ENCODE data around the gene PLA2G2E. TPM values are rescaled to one million over a fixed set of nuclear protein-coding genes. Genes with fewer than 3 reads are reported as not detected.

PLA2G2E gene
- total and polyA plus RNA-seq, 4 donors: not detected

DNA sequence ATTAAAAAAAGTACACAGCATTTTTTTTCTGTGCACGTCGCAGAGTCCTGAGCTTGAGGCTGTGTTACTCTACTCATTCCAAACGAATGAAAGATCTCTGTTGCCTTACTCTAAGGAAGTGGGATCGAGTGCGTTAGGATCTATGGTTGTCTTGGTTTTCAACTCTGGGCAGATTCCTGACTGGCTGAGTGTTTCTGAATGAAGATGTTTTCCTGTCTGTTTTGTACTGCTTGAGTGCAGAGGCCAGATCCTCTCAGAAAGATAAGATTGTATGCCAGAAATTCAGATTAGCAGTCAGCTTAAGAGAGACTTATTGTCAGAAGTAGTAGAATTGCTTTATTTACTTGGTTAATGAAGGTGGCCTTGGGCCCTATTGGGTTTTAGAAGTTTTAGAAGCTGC, 14.0 kb downstream of the PLA2G2E start:
- H3K4me3 ChIP-seq (ENCODE audit: low read depth in 1 of 3, low read length in 3 of 3): no peak overlapping the region
- H3K27me3 ChIP-seq (ENCODE audit: control insufficient read depth in 4 of 4, insufficient read depth in 4 of 4, low read length in 3 of 4): no peaks in the 10 kb centered on the region
- peaks cover 13 to 78% (median 42%) of the 10 kb centered on the region in 4 donors for H3K36me3 ChIP-seq (ENCODE audit: control insufficient read depth in 4 of 4, insufficient read depth in 3 of 4, low read depth in 1 of 4, low read length in 3 of 4)
- DNase-seq (ENCODE audit: low spot score): no peak
- H3K9me3 ChIP-seq (ENCODE audit: control insufficient read depth in 4 of 4, low read length in 3 of 4): no peaks in the 10 kb centered on the region
- no peak overlapping the region for H3K27ac ChIP-seq (ENCODE audit: low read depth in 1 of 2, low read length in 2 of 2)
- H3K4me1 ChIP-seq (ENCODE audit: control insufficient read depth in 4 of 4, insufficient read depth in 4 of 4, low read length in 3 of 4): no peaks in the 10 kb centered on the region
- no peak overlapping the region for H3K9ac ChIP-seq (ENCODE audit: low read depth in 1 of 2, low read length in 2 of 2)
- TF ChIP-seq FOXA1 (IDR thresholded peaks at IDR 0.05): no peak
- TF ChIP-seq, protein P1, sequence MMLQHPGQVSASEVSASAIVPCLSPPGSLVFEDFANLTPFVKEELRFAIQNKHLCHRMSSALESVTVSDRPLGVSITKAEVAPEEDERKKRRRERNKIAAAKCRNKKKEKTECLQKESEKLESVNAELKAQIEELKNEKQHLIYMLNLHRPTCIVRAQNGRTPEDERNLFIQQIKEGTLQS (IDR thresholded peaks at IDR 0.05): no peak
- TF ChIP-seq SP1 (IDR thresholded peaks at IDR 0.05): no peak
- TF ChIP-seq CTCF (IDR thresholded peaks at IDR 0.05; ENCODE audit: low read depth, low read length, missing input control): no peak
- WGBS: 95% methylated on average over 5 of the region's 5 CpGs

- Histone ChIP-seq H3K9me3 (ENCODE audit: control insufficient read depth in 4 of 4, low read length in 3 of 4) (no peaks in the 10 kb centered on the region), H3K9ac (ENCODE audit: low read depth in 1 of 2, low read length in 2 of 2) (no peak overlapping the region), H3K36me3 (ENCODE audit: control insufficient read depth in 4 of 4, insufficient read depth in 3 of 4, low read depth in 1 of 4, low read length in 3 of 4) (peaks cover 14 to 73% (median 44%) of the 10 kb centered on the region in 4 donors), H3K27me3 (ENCODE audit: control insufficient read depth in 4 of 4, insufficient read depth in 4 of 4, low read length in 3 of 4) (no peaks in the 10 kb centered on the region), H3K4me3 (ENCODE audit: low read depth in 1 of 3, low read length in 3 of 3) (no peak overlapping the region), H3K27ac (ENCODE audit: low read depth in 1 of 2, low read length in 2 of 2) (no peak overlapping the region), H3K4me1 (ENCODE audit: control insufficient read depth in 4 of 4, insufficient read depth in 4 of 4, low read length in 3 of 4) (no peaks in the 10 kb centered on the region)
- 94% methylated on average over 13 of the region's 13 CpGs for WGBS
- no peak for DNase-seq (ENCODE audit: low spot score)
- TF ChIP-seq EGR1 (IDR thresholded peaks at IDR 0.05; ENCODE audit: low read depth in 2 of 2) (no peak), RXRA (IDR thresholded peaks at IDR 0.05) (no peak), MAX (IDR thresholded peaks at IDR 0.05) (no peak), NR2F2 (IDR thresholded peaks at IDR 0.05) (no peak), JUND (IDR thresholded peaks at IDR 0.05) (no peak), RAD21 (IDR thresholded peaks at IDR 0.05) (no peak), YY1 (IDR thresholded peaks at IDR 0.05) (no peak), HNF4A (conservative IDR thresholded peaks at IDR 0.05) (no peak), CTCF (IDR thresholded peaks at IDR 0.05; ENCODE audit: low read depth, low read length, missing input control) (no peak), GABPA (IDR thresholded peaks at IDR 0.05 in 1 of 2, conservative IDR thresholded peaks at IDR 0.05 in 1 of 2) (no peak), FOXA1 (IDR thresholded peaks at IDR 0.05) (no peak), SP1 (IDR thresholded peaks at IDR 0.05) (no peak), HNF4G (IDR thresholded peaks at IDR 0.05) (no peak), FOXA2 (IDR thresholded peaks at IDR 0.05) (no peak)
- TF ChIP-seq, protein P1 (IDR thresholded peaks at IDR 0.05): no peak
- TF ChIP-seq, protein P2, sequence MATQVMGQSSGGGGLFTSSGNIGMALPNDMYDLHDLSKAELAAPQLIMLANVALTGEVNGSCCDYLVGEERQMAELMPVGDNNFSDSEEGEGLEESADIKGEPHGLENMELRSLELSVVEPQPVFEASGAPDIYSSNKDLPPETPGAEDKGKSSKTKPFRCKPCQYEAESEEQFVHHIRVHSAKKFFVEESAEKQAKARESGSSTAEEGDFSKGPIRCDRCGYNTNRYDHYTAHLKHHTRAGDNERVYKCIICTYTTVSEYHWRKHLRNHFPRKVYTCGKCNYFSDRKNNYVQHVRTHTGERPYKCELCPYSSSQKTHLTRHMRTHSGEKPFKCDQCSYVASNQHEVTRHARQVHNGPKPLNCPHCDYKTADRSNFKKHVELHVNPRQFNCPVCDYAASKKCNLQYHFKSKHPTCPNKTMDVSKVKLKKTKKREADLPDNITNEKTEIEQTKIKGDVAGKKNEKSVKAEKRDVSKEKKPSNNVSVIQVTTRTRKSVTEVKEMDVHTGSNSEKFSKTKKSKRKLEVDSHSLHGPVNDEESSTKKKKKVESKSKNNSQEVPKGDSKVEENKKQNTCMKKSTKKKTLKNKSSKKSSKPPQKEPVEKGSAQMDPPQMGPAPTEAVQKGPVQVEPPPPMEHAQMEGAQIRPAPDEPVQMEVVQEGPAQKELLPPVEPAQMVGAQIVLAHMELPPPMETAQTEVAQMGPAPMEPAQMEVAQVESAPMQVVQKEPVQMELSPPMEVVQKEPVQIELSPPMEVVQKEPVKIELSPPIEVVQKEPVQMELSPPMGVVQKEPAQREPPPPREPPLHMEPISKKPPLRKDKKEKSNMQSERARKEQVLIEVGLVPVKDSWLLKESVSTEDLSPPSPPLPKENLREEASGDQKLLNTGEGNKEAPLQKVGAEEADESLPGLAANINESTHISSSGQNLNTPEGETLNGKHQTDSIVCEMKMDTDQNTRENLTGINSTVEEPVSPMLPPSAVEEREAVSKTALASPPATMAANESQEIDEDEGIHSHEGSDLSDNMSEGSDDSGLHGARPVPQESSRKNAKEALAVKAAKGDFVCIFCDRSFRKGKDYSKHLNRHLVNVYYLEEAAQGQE (IDR thresholded peaks at IDR 0.05): no peak
Measured at GRCh38 chr1:19907456-19907855, 16.0 kb downstream of the PLA2G2E start.
